H54 (cell line): ENCODE measurements around the gene RPS2.

Experiments
- DNase-seq: peaks from one replicate; pipeline ENCODE4 v3.0.0; 2011; ENCODE audit warnings: low spot score, mixed read lengths; ENCODE audit not compliant: insufficient read length
- FAIRE-seq: peaks from 3 replicates; lab custom pipeline; 2011; peaks lifted over from hg19 to GRCh38; lab: Jason Lieb, UNC
- POLR2A ChIP-seq: IDR thresholded peaks from 2 replicates; pipeline ENCODE4 v1.6.1; 2011; ENCODE audit warnings: low read depth, mild to moderate bottlenecking, low read length

RPS2 gene

GRCh38 chr16:1916640-1916990, 48.0 kb downstream of the RPS2 start:
- TF ChIP-seq POLR2A = no peak
- DNase-seq (no peak), FAIRE-seq (no peak)

GRCh38 chr16:1915732-1916639, 48.6 kb downstream of the RPS2 start:
- FAIRE-seq (no peak), DNase-seq (no peak)
- TF ChIP-seq POLR2A = no peak

DNA sequence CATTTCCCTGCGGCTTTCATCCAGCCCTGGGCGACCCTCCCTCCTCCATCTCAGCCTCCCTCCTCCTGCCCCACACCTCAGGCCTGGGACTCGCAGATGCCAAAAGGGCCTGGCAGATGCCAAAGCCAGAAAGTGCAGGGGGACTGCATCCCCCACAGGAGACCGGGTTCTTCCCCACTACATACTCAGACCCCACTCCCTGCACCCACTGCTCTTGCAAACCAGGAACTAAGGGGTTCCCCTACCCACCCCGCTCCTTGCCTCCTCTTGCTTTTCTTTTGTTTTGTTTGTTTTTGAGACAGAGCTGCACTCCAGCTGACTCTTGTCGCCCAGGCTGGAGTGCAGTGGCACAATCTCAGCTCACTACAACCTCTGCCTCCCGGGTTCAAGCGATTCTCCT, 49.6 kb downstream of the RPS2 start:
- TF ChIP-seq POLR2A = no peak
- no peak for FAIRE-seq
- DNase-seq = no peak

GRCh38 chr16:1914084-1914608, 50.5 kb downstream of the RPS2 start:
- DNase-seq (no peak), FAIRE-seq (no peak)
- TF ChIP-seq POLR2A = no peak

GRCh38 chr16:1913327-1914083, 51.1 kb downstream of the RPS2 start:
- no peak for DNase-seq
- FAIRE-seq = no peak

GRCh38 chr16:1912215-1912543, 52.4 kb downstream of the RPS2 start:
- DNase-seq (no peak), FAIRE-seq (no peak)
- TF ChIP-seq POLR2A = no peak

More at GRCh38 chr16:1913327-1914083, 51.1 kb downstream of the RPS2 start:
- TF ChIP-seq POLR2A = no peak
